HG03575 (cell line): ENCODE results near the gene NPC1L1.

Experiments used
- ATAC-seq: cut with Tn5 transposase; IDR thresholded peaks from one replicate; pipeline ENCODE4 v1.9.1; 2021; ENCODE audit not compliant: unreplicated experiment, insufficient number of reproducible peaks, low FRiP score; ENCODE audit errors: extremely low read depth

Gene NPC1L1

GRCh38 chr7:44539669-44540506, 1.2 kb downstream of the NPC1L1 start:
- no peak for ATAC-seq

GRCh38 chr7:44538798-44539668, 2.1 kb downstream of the NPC1L1 start:
- no peak for ATAC-seq

GRCh38 chr7:44538093-44538797, 2.9 kb downstream of the NPC1L1 start:
- ATAC-seq: no peak

- no peak for ATAC-seq
Measured at GRCh38 chr7:44537442-44537841, 3.7 kb downstream of the NPC1L1 start.

GRCh38 chr7:44536090-44536489, 5.0 kb downstream of the NPC1L1 start:
- ATAC-seq: no peak

- ATAC-seq: no peak
Measured at GRCh38 chr7:44535348-44536064, 5.6 kb downstream of the NPC1L1 start.

- no peak for ATAC-seq
Measured at GRCh38 chr7:44534501-44534900, 6.6 kb downstream of the NPC1L1 start.

GRCh38 chr7:44534087-44534486, 7.0 kb downstream of the NPC1L1 start:
- ATAC-seq: no peak

GRCh38 chr7:44533301-44534055, 7.7 kb downstream of the NPC1L1 start:
- no peak for ATAC-seq

- ATAC-seq: no peak
Measured at GRCh38 chr7:44531421-44532380, 9.4 kb downstream of the NPC1L1 start.

- no peak for ATAC-seq
Measured at GRCh38 chr7:44530990-44531389, 10.1 kb downstream of the NPC1L1 start.

- ATAC-seq: no peak
Measured at GRCh38 chr7:44524811-44525388, 16.2 kb downstream of the NPC1L1 start.

GRCh38 chr7:44522315-44522714, 18.8 kb downstream of the NPC1L1 start:
- no peak for ATAC-seq

- ATAC-seq: no peak
Measured at GRCh38 chr7:44521347-44522095, 19.6 kb downstream of the NPC1L1 start.

GRCh38 chr7:44520574-44520973, 20.6 kb downstream of the NPC1L1 start:
- no peak for ATAC-seq

- no peak for ATAC-seq
Measured at GRCh38 chr7:44519546-44519945, 21.6 kb downstream of the NPC1L1 start.
